ENCODE measurements around the gene DPYSL5. TPM values are rescaled to one million over a fixed set of nuclear protein-coding genes. Genes with fewer than 3 reads are reported as not detected.

Gene DPYSL5
- total RNA-seq (2014; rRNA removed) (not detected in 2 replicates), Bru-seq, nascent RNA (percentile 1 among the genes with signal in this experiment), BruChase-seq, experiment 1, labeled RNA remaining after a 6-hour chase (percentile 3 among the genes with signal in this experiment), BruChase-seq, experiment 2, labeled RNA remaining after a 2-hour chase (percentile 4 among the genes with signal in this experiment)
- long read RNA-seq: 0 reads

GRCh38 chr2:26847655-26848335 is at the start of gene DPYSL5:
DPYSL5 (plus strand) TSS chr2:26848132; CDS start chr2:26898500, 50,368 bp downstream.
- ATAC-seq: no peak
- no TSS peak for BruUV-seq (replicated peaks)
- intact Hi-C loops (cut with micrococcal nuclease): loop anchor here (2.0 kb wide), 2 partner anchors 75 to 95 kb away; no protein-coding TSS in a partner anchor
- peak within 1 kb of the TSS; percentile 62 for H3K4me2 ChIP-seq (ENCODE audit: low read length)
- CTCF ChIA-PET: no interaction called here
- H3K27ac ChIP-seq (ENCODE audit: low read length): no peak within 1 kb of the TSS
- no peak for DNase-seq
- POLR2A ChIA-PET (ENCODE audit: unreplicated experiment): no interaction called here
- peak within 1 kb of the TSS; percentile 57 for H3K4me3 ChIP-seq (ENCODE audit: low read length)
- peaks cover 10% of the 10 kb centered on the region; the same call in 1 of the 2 replicates for H3K4me1 ChIP-seq (ENCODE audit: insufficient read depth, low read length)
- no peaks in the 10 kb centered on the region for H4K20me1 ChIP-seq (ENCODE audit: low read length)
- no peaks in the 10 kb centered on the region for H3K79me2 ChIP-seq (ENCODE audit: low read length)
- no peak within 1 kb of the TSS for H3K9ac ChIP-seq (ENCODE audit: low read length)
- H3K27me3 ChIP-seq (ENCODE audit: low read length): peaks cover 83% of the 10 kb centered on the region
- no peaks in the 10 kb centered on the region for H3K36me3 ChIP-seq (ENCODE audit: low read depth, low read length)
- H2AFZ ChIP-seq (ENCODE audit: low read length): peak within 1 kb of the TSS; percentile 45; the same call in 1 of the 2 replicates
- peak; percentile 8; the same call in 1 of the 2 replicates for TF ChIP-seq EZH2phosphoT487 (IDR thresholded peaks at IDR 0.05; ENCODE audit: borderline replicate concordance, low read length)
- no peak for TF ChIP-seq EZH2 (IDR thresholded peaks at IDR 0.05; ENCODE audit: low read length, unreplicated experiment)
- H3K9me2 ChIP-seq (replicated peaks; ENCODE audit: low read length): no peaks in the 10 kb centered on the region
- no peaks in the 10 kb centered on the region for H3K9me3 ChIP-seq (ENCODE audit: low read length)
- H3F3A ChIP-seq (ENCODE audit: low read length, unreplicated experiment): no peaks in the 10 kb centered on the region

GRCh38 chr2:26801328-26801727 is 46.6 kb upstream of the DPYSL5 start:
- Histone ChIP-seq H4K20me1 (ENCODE audit: low read length) (no peaks in the 10 kb centered on the region), H3K27me3 (ENCODE audit: low read length) (no peaks in the 10 kb centered on the region), H3F3A (ENCODE audit: low read length, unreplicated experiment) (peaks cover 8% of the 10 kb centered on the region), H3K36me3 (ENCODE audit: low read depth, low read length) (peaks cover 10% of the 10 kb centered on the region), H3K9me3 (ENCODE audit: low read length) (no peaks in the 10 kb centered on the region), H3K9me2 (replicated peaks; ENCODE audit: low read length) (no peaks in the 10 kb centered on the region), H3K9ac (ENCODE audit: low read length) (no peak overlapping the region), H3K27ac (ENCODE audit: low read length) (no peak overlapping the region), H2AFZ (ENCODE audit: low read length) (no peak overlapping the region), H3K4me2 (ENCODE audit: low read length) (no peak overlapping the region), H3K79me2 (ENCODE audit: low read length) (no peaks in the 10 kb centered on the region), H3K4me1 (ENCODE audit: insufficient read depth, low read length) (peaks cover 13% of the 10 kb centered on the region), H3K4me3 (ENCODE audit: low read length) (no peak overlapping the region)
- DNase-seq (peak; percentile 9), ATAC-seq (no peak)
- no TSS peak for BruUV-seq (replicated peaks)
- TF ChIP-seq EZH2 (IDR thresholded peaks at IDR 0.05; ENCODE audit: low read length, unreplicated experiment): no peak
- TF ChIP-seq, protein P1, sequence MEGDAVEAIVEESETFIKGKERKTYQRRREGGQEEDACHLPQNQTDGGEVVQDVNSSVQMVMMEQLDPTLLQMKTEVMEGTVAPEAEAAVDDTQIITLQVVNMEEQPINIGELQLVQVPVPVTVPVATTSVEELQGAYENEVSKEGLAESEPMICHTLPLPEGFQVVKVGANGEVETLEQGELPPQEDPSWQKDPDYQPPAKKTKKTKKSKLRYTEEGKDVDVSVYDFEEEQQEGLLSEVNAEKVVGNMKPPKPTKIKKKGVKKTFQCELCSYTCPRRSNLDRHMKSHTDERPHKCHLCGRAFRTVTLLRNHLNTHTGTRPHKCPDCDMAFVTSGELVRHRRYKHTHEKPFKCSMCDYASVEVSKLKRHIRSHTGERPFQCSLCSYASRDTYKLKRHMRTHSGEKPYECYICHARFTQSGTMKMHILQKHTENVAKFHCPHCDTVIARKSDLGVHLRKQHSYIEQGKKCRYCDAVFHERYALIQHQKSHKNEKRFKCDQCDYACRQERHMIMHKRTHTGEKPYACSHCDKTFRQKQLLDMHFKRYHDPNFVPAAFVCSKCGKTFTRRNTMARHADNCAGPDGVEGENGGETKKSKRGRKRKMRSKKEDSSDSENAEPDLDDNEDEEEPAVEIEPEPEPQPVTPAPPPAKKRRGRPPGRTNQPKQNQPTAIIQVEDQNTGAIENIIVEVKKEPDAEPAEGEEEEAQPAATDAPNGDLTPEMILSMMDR (conservative IDR thresholded peaks at IDR 0.05; ENCODE audit: low read depth, low read length): no peak
- TF ChIP-seq EZH2phosphoT487 (IDR thresholded peaks at IDR 0.05; ENCODE audit: borderline replicate concordance, low read length): no peak
- CTCF ChIA-PET: no interaction called here
- POLR2A ChIA-PET (ENCODE audit: unreplicated experiment): no interaction called here
- intact Hi-C loops (cut with micrococcal nuclease): no loop called here

DNA sequence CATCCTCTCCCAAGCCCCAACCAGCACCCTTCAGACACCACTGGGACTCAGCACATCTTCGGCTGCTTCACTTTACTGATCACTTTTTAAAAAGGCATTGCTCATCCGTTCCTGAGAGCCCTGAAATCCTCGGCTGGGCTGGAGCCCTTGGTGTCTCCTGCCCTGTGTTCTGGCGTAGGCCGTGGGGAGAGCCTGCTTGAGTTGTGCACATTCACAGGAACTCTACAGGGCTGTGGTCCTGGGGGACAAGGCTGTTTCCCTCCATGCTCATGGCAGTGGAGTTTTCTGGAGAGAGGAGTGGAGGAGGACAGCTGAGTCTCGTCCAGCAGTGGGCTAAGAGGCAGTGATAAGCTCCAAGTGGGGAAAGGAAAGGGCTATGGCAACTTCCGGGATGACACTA is 46.1 kb upstream of the DPYSL5 start:
- no peak for ATAC-seq
- CTCF ChIA-PET: no interaction called here
- no peak overlapping the region for H3K9ac ChIP-seq (ENCODE audit: low read length)

More for the DNA sequence above, 46.1 kb upstream of the DPYSL5 start:
- Histone ChIP-seq H2AFZ (ENCODE audit: low read length) (no peak overlapping the region), H4K20me1 (ENCODE audit: low read length) (no peaks in the 10 kb centered on the region), H3K36me3 (ENCODE audit: low read depth, low read length) (peaks cover 6% of the 10 kb centered on the region), H3K27me3 (ENCODE audit: low read length) (no peaks in the 10 kb centered on the region), H3K79me2 (ENCODE audit: low read length) (no peaks in the 10 kb centered on the region), H3K27ac (ENCODE audit: low read length) (no peak overlapping the region), H3K4me3 (ENCODE audit: low read length) (no peak overlapping the region), H3K9me2 (replicated peaks; ENCODE audit: low read length) (no peaks in the 10 kb centered on the region), H3K9me3 (ENCODE audit: low read length) (no peaks in the 10 kb centered on the region), H3K4me2 (ENCODE audit: low read length) (no peak overlapping the region), H3K4me1 (ENCODE audit: insufficient read depth, low read length) (peaks cover 15% of the 10 kb centered on the region), H3F3A (ENCODE audit: low read length, unreplicated experiment) (peaks cover 8% of the 10 kb centered on the region)
- BruUV-seq (replicated peaks): no TSS peak
- DNase-seq: no peak
- POLR2A ChIA-PET (ENCODE audit: unreplicated experiment): no interaction called here
- TF ChIP-seq EZH2phosphoT487 (IDR thresholded peaks at IDR 0.05; ENCODE audit: borderline replicate concordance, low read length): no peak
- TF ChIP-seq, protein P1 (conservative IDR thresholded peaks at IDR 0.05; ENCODE audit: low read depth, low read length): no peak
- no peak for TF ChIP-seq EZH2 (IDR thresholded peaks at IDR 0.05; ENCODE audit: low read length, unreplicated experiment)
- intact Hi-C loops (cut with micrococcal nuclease): no loop called here
